Gastrocnemius medialis (tissue), 4 donors: Measurements from ENCODE around the gene PAK5. TPM values are rescaled to one million over a fixed set of nuclear protein-coding genes. Genes with fewer than 3 reads are reported as not detected.

Source experiments
- ATAC-seq, 2 donors: fragments of 150-250 bp; one replicate each; pipeline ENCODE4 v1.9.1; 2016
- DNase-seq, 2 donors: peaks; one replicate each; pipeline ENCODE4 v3.0.0-alpha.2; 2019
- H3K27ac ChIP-seq, 4 donors: fragments of 200-600 bp; sonication (generic); 1 replicate in 1 of 4; 2 replicates in 3 of 4; pipeline ENCODE4 v1.5.1; 2016 to 2018; ENCODE audit warnings: mild to moderate bottlenecking in 2 of 4, moderate library complexity in 1 of 4
- H3K27me3 ChIP-seq, 3 donors: fragments of 200-600 bp; sonication (generic) in 2 of 3; 1 replicate in 1 of 3; 2 replicates in 2 of 3; pipeline versions ENCODE4 v1.5.1 to v1.6.0; 2016 to 2019; ENCODE audit warnings: mild to moderate bottlenecking in 1 of 3, moderate library complexity in 1 of 3
- H3K36me3 ChIP-seq, 2 donors: fragments of 200-600 bp; sonication (generic) in 1 of 2; one replicate each; pipeline ENCODE4 v1.5.1; 2017 to 2018
- H3K4me1 ChIP-seq, 2 donors: fragments of 200-600 bp; sonication (generic) in 1 of 2; one replicate each; pipeline ENCODE4 v1.5.1; 2016 to 2017; ENCODE audit warnings: mild to moderate bottlenecking in 2 of 2
- H3K4me3 ChIP-seq, 4 donors: fragments of 200-600 bp; sonication (generic) in 3 of 4; 1 replicate in 1 of 4; 2 replicates in 3 of 4; pipeline ENCODE4 v1.5.1; 2016 to 2019; ENCODE audit warnings: mild to moderate bottlenecking in 2 of 4
- H3K9me3 ChIP-seq, 3 donors: fragments of 200-600 bp; sonication (generic) in 2 of 3; 1 replicate in 1 of 3; 2 replicates in 2 of 3; pipeline ENCODE4 v1.5.1; 2016 to 2019
- CTCF ChIP-seq, 5 experiments: fragments of 450-650 bp in 3 of 5; fragments of 200-600 bp in 2 of 5; sonication (generic) in 2 of 5; IDR thresholded peaks in 4 of 5; conservative IDR thresholded peaks in 1 of 5; 1 replicate in 4 of 5; 2 replicates in 1 of 5; pipeline ENCODE4 v1.5.1; 2016 to 2019; ENCODE audit warnings: antibody characterized with exemption in 5 of 5, mild to moderate bottlenecking in 3 of 5, moderate library complexity in 3 of 5
- POLR2A ChIP-seq, 2 donors: fragments of 450-650 bp; IDR thresholded peaks; one replicate each; pipeline ENCODE4 v1.6.1; 2017; ENCODE audit warnings: antibody characterized with exemption in 2 of 2, mild to moderate bottlenecking in 2 of 2, moderate library complexity in 2 of 2
- in situ Hi-C, 4 donors: fragments of 200-750 bp; cut with MboI; loops; one replicate each; pipeline versions ENCODE4 v1.15.0 to v1.8.0; 2017; ENCODE audit warnings: low sequenced_read_pairs in 4 of 4
- intact Hi-C: fragments of 100-400 bp; cut with DNase I; formaldehyde crosslinking; loops from one replicate; pipeline ENCODE4 v1.15.1; 2023; ENCODE audit warnings: low total_unique reads
- total RNA-seq, 4 donors: library from RNA; depleted of rRNA; stranded (reverse); fragments of >200 nt; gene quantifications; one replicate each; pipeline versions ENCODE4 v1.1.0 to v1.2.3, GENCODE V29; 2016

Gene PAK5
- total RNA-seq, 4 donors from 2014 or later: not detected

- H3K4me1 ChIP-seq: no peaks in the 10 kb centered on the region
- no peaks in the 10 kb centered on the region for H3K9me3 ChIP-seq
- no peak overlapping the region for H3K4me3 ChIP-seq
- ATAC-seq (no peak), DNase-seq (no peak)
- no peak for TF ChIP-seq CTCF (IDR thresholded peaks at IDR 0.05 in 4 of 5, conservative IDR thresholded peaks at IDR 0.05 in 1 of 5)
- no peak for TF ChIP-seq POLR2A (IDR thresholded peaks at IDR 0.05)
- intact Hi-C loops: no loop called here
- in situ Hi-C loops: no loop called here
- H3K36me3 ChIP-seq: no peaks in the 10 kb centered on the region
- no peaks in the 10 kb centered on the region for H3K27me3 ChIP-seq
- H3K27ac ChIP-seq: no peak overlapping the region
Observed at GRCh38 chr20:9578594-9578993, 260.3 kb downstream of the PAK5 start.

- TF ChIP-seq POLR2A (IDR thresholded peaks at IDR 0.05): no peak
- TF ChIP-seq CTCF (IDR thresholded peaks at IDR 0.05 in 4 of 5, conservative IDR thresholded peaks at IDR 0.05 in 1 of 5): no peak
- Histone ChIP-seq H3K4me1 (no peaks in the 10 kb centered on the region), H3K4me3 (no peak overlapping the region), H3K27me3 (no peaks in the 10 kb centered on the region), H3K36me3 (no peaks in the 10 kb centered on the region), H3K9me3 (no peaks in the 10 kb centered on the region), H3K27ac (no peak overlapping the region)
- in situ Hi-C loops (no loop called here), intact Hi-C loops (no loop called here)
- ATAC-seq (no peak), DNase-seq (no peak)
Observed at GRCh38 chr20:9577397-9577796, 261.5 kb downstream of the PAK5 start.

GRCh38 chr20:9576695-9577094 is 262.2 kb downstream of the PAK5 start:
- Histone ChIP-seq H3K27ac (no peak overlapping the region), H3K4me1 (no peaks in the 10 kb centered on the region), H3K9me3 (no peaks in the 10 kb centered on the region), H3K4me3 (no peak overlapping the region), H3K27me3 (no peaks in the 10 kb centered on the region), H3K36me3 (no peaks in the 10 kb centered on the region)
- no peak for ATAC-seq
- no peak for DNase-seq
- in situ Hi-C loops: no loop called here
- intact Hi-C loops: no loop called here
- TF ChIP-seq POLR2A (IDR thresholded peaks at IDR 0.05): no peak
- no peak for TF ChIP-seq CTCF (IDR thresholded peaks at IDR 0.05 in 4 of 5, conservative IDR thresholded peaks at IDR 0.05 in 1 of 5)

- TF ChIP-seq CTCF (IDR thresholded peaks at IDR 0.05 in 4 of 5, conservative IDR thresholded peaks at IDR 0.05 in 1 of 5) (no peak), POLR2A (IDR thresholded peaks at IDR 0.05) (no peak)
- H3K36me3 ChIP-seq: no peaks in the 10 kb centered on the region
- ATAC-seq (no peak), DNase-seq (no peak)
- H3K9me3 ChIP-seq: no peaks in the 10 kb centered on the region
- H3K4me1 ChIP-seq: no peaks in the 10 kb centered on the region
- H3K4me3 ChIP-seq: no peak overlapping the region
- no peak overlapping the region for H3K27ac ChIP-seq
- intact Hi-C loops: no loop called here
- no peaks in the 10 kb centered on the region for H3K27me3 ChIP-seq
- in situ Hi-C loops: no loop called here
Observed at GRCh38 chr20:9575836-9576235, 263.0 kb downstream of the PAK5 start.

GRCh38 chr20:9574776-9575175 is 264.1 kb downstream of the PAK5 start:
- intact Hi-C loops: no loop called here
- in situ Hi-C loops: no loop called here

More at GRCh38 chr20:9574776-9575175, 264.1 kb downstream of the PAK5 start:
- no peaks in the 10 kb centered on the region for H3K4me1 ChIP-seq
- H3K36me3 ChIP-seq: no peaks in the 10 kb centered on the region
- no peaks in the 10 kb centered on the region for H3K27me3 ChIP-seq
- no peak overlapping the region for H3K4me3 ChIP-seq
- H3K27ac ChIP-seq: no peak overlapping the region
- ATAC-seq: no peak
- H3K9me3 ChIP-seq: no peaks in the 10 kb centered on the region
- TF ChIP-seq CTCF (IDR thresholded peaks at IDR 0.05 in 4 of 5, conservative IDR thresholded peaks at IDR 0.05 in 1 of 5): no peak
- no peak for TF ChIP-seq POLR2A (IDR thresholded peaks at IDR 0.05)
- DNase-seq: no peak
